ENCODE data around the gene ALPK1. TPM values are rescaled to one million over a fixed set of nuclear protein-coding genes. Genes with fewer than 3 reads are reported as not detected.
"Not testable (repeated sequence)": the region's sequence is repeated elsewhere in the genome, so short reads cannot be mapped to it uniquely, and the experiment has no call there.

The ALPK1 gene
- polyA plus RNA-seq, 2 of the 4 experiments (the other 2 are of a cell fraction) = 3.5 to 15.9 TPM

- no peak for FAIRE-seq
- Histone ChIP-seq H3K9me3 (no peaks in the 10 kb centered on the region), H3K27ac (no peak overlapping the region), H3K4me1 (no peaks in the 10 kb centered on the region), H3K4me2 (no peak overlapping the region), H3K4me3 (no peak overlapping the region)
- ChIA-PET POLR2A (no interaction called here), CTCF (no interaction called here)
- no peak for ATAC-seq
- no peak for DNase-seq (ENCODE audit: low read depth in 1 of 2, low spot score in 1 of 2)
- 70% methylated on average over 4 of the region's 4 CpGs for WGBS (ENCODE audit: missing lambda C conversion rate)
- no peak for TF ChIP-seq ESRRA (IDR thresholded peaks at IDR 0.05; ENCODE audit: borderline replicate concordance, low read length)
- no peak for TF ChIP-seq ATOH8 (CRISPR knock-in tag; IDR thresholded peaks at IDR 0.05; ENCODE audit: low read depth)
- no peak for TF ChIP-seq POLR2A (IDR thresholded peaks at IDR 0.05; ENCODE audit: low read length)
Observed at GRCh38 chr4:112431158-112431557, 134.0 kb downstream of the ALPK1 start.

- FAIRE-seq (no peak), ATAC-seq (no peak), DNase-seq (ENCODE audit: low read depth in 1 of 2, low spot score in 1 of 2) (no peak)
- Histone ChIP-seq H3K27ac (no peak overlapping the region), H3K9me3 (no peaks in the 10 kb centered on the region), H3K4me1 (no peaks in the 10 kb centered on the region), H3K4me3 (no peak overlapping the region), H3K4me2 (no peak overlapping the region)
- 95% methylated on average over 1 of the region's 1 CpG for WGBS (ENCODE audit: missing lambda C conversion rate)
- TF ChIP-seq TP53 (CRISPR knock-in tag; IDR thresholded peaks at IDR 0.05) (no peak), ZSCAN20 (CRISPR knock-in tag; IDR thresholded peaks at IDR 0.05) (no peak), RAD21 (conservative IDR thresholded peaks at IDR 0.05 in 1 of 2, IDR thresholded peaks at IDR 0.05 in 1 of 2) (no peak)
- ChIA-PET CTCF (no interaction called here), POLR2A (no interaction called here)
Observed at GRCh38 chr4:112436987-112437386, 139.8 kb downstream of the ALPK1 start.

- H3K4me1 ChIP-seq; H3K9me3 ChIP-seq; CTCF ChIA-PET; H3K27ac ChIP-seq; POLR2A ChIA-PET; DNase-seq (ENCODE audit: low read depth in 1 of 2, low spot score in 1 of 2); H3K4me2 ChIP-seq; FAIRE-seq; H3K4me3 ChIP-seq; ATAC-seq: not testable (repeated sequence)
- 53% methylated on average over 2 of the region's 2 CpGs for WGBS (ENCODE audit: missing lambda C conversion rate)
Observed at GRCh38 chr4:112442226-112442625, 145.1 kb downstream of the ALPK1 start.

- no peak for DNase-seq (ENCODE audit: low read depth in 1 of 2, low spot score in 1 of 2)
- Histone ChIP-seq H3K4me3 (no peak overlapping the region), H3K27ac (no peak overlapping the region), H3K4me1 (no peaks in the 10 kb centered on the region), H3K4me2 (no peak overlapping the region), H3K9me3 (no peaks in the 10 kb centered on the region)
- FAIRE-seq = no peak
- ChIA-PET POLR2A (no interaction called here), CTCF (interaction anchor here (0.6 kb wide), 1 partner anchor 197 kb away, joined by 4 read pairs; no protein-coding TSS in a partner anchor)
- TF ChIP-seq RARB (CRISPR knock-in tag; IDR thresholded peaks at IDR 0.05) (no peak), RFX5 (IDR thresholded peaks at IDR 0.05) (peak; percentile 87)
- 59% methylated on average over 8 of the region's 8 CpGs for WGBS (ENCODE audit: missing lambda C conversion rate)
- ATAC-seq = no peak
Observed at GRCh38 chr4:112448306-112449132, 151.3 kb downstream of the ALPK1 start.

- FAIRE-seq = no peak
- H3K4me1 ChIP-seq = no peaks in the 10 kb centered on the region
- H3K4me2 ChIP-seq = no peak overlapping the region
- WGBS (ENCODE audit: missing lambda C conversion rate) = 91% methylated on average over 1 of the region's 3 CpGs
- no peaks in the 10 kb centered on the region for H3K9me3 ChIP-seq
- ChIA-PET CTCF (no interaction called here), POLR2A (no interaction called here)
- H3K4me3 ChIP-seq = no peak overlapping the region
- H3K27ac ChIP-seq = no peak overlapping the region
- ATAC-seq = no peak
- no peak for TF ChIP-seq EHF (CRISPR knock-in tag; IDR thresholded peaks at IDR 0.05)
- DNase-seq (ENCODE audit: low read depth in 1 of 2, low spot score in 1 of 2) = no peak
Observed at GRCh38 chr4:112449708-112450107, 152.5 kb downstream of the ALPK1 start.

- 41% methylated on average over 4 of the region's 4 CpGs for WGBS (ENCODE audit: missing lambda C conversion rate)
- CTCF ChIA-PET = no interaction called here
- no peak for ATAC-seq
Observed at GRCh38 chr4:112451104-112451503, 153.9 kb downstream of the ALPK1 start.

More at GRCh38 chr4:112451104-112451503, 153.9 kb downstream of the ALPK1 start:
- DNase-seq (ENCODE audit: low read depth in 1 of 2, low spot score in 1 of 2) = no peak
- TF ChIP-seq HDAC2 (IDR thresholded peaks at IDR 0.05) (no peak), FOXS1 (CRISPR knock-in tag; IDR thresholded peaks at IDR 0.05) (no peak), PHF8 (IDR thresholded peaks at IDR 0.05; ENCODE audit: borderline replicate concordance, low read depth) (no peak), HEYL (CRISPR knock-in tag; IDR thresholded peaks at IDR 0.05) (no peak), CBX8 (IDR thresholded peaks at IDR 0.05) (no peak), RARB (CRISPR knock-in tag; IDR thresholded peaks at IDR 0.05) (no peak), NFE2L2 (conservative IDR thresholded peaks at IDR 0.05; ENCODE audit: low read length) (no peak), CHD2 (IDR thresholded peaks at IDR 0.05; ENCODE audit: low read length, partially characterized antibody) (no peak), ZSCAN20 (CRISPR knock-in tag; IDR thresholded peaks at IDR 0.05) (no peak), EP300 (IDR thresholded peaks at IDR 0.05) (no peak), ZFP36 (IDR thresholded peaks at IDR 0.05; ENCODE audit: borderline replicate concordance, partially characterized antibody) (no peak), GATA3 (IDR thresholded peaks at IDR 0.05; ENCODE audit: borderline replicate concordance) (no peak)
- Histone ChIP-seq H3K4me3 (no peak overlapping the region), H3K4me1 (no peaks in the 10 kb centered on the region), H3K4me2 (no peak overlapping the region), H3K27ac (no peak overlapping the region), H3K9me3 (no peaks in the 10 kb centered on the region)
- POLR2A ChIA-PET = no interaction called here
- no peak for FAIRE-seq

Measured in A549 (cell line).